Spleen (tissue), 11 donors: ENCODE data around the gene ALDH1A3. TPM values are rescaled to one million over a fixed set of nuclear protein-coding genes. Genes with fewer than 3 reads are reported as not detected.

Experiments
- DNase-seq: peaks from one replicate; pipeline ENCODE4 v3.0.0-alpha.2; 2020
- H3K27ac ChIP-seq, 8 donors: fragments of 200-600 bp; sonication (generic) in 7 of 8; 1 replicate in 4 of 8; 2 replicates in 4 of 8; pipeline versions ENCODE4 v1.5.0 to v1.8.0; 2016 to 2021; ENCODE audit warnings: inconsistent platforms in 4 of 8, mild to moderate bottlenecking in 4 of 8, moderate library complexity in 1 of 8
- H3K27me3 ChIP-seq, 7 donors: fragments of 200-600 bp; sonication (generic) in 6 of 7; replicated peaks in 1 of 7; 1 replicate in 4 of 7; 2 replicates in 3 of 7; pipeline versions ENCODE4 v1.5.0 to v1.8.0; 2016 to 2021; ENCODE audit warnings: inconsistent platforms in 3 of 7, mild to moderate bottlenecking in 1 of 7
- H3K36me3 ChIP-seq, 6 donors: fragments of 200-600 bp; sonication (generic) in 5 of 6; 1 replicate in 4 of 6; 2 replicates in 2 of 6; pipeline versions ENCODE4 v1.5.0 to v1.8.0; 2016 to 2021; ENCODE audit warnings: inconsistent platforms in 2 of 6
- H3K4me1 ChIP-seq, 6 donors: fragments of 200-600 bp; sonication (generic) in 5 of 6; 1 replicate in 3 of 6; 2 replicates in 3 of 6; pipeline versions ENCODE4 v1.5.0 to v1.8.0; 2016 to 2021; ENCODE audit warnings: inconsistent platforms in 3 of 6
- H3K4me3 ChIP-seq, 8 donors: fragments of 200-600 bp; sonication (generic) in 7 of 8; 1 replicate in 4 of 8; 2 replicates in 4 of 8; pipeline versions ENCODE4 v1.5.0 to v1.8.0; 2016 to 2021; ENCODE audit warnings: inconsistent platforms in 4 of 8, mild to moderate bottlenecking in 4 of 8, moderate library complexity in 2 of 8
- H3K9me3 ChIP-seq, 8 donors: fragments of 200-600 bp; sonication (generic) in 7 of 8; 1 replicate in 4 of 8; 2 replicates in 4 of 8; pipeline versions ENCODE4 v1.5.0 to v1.8.0; 2016 to 2021; ENCODE audit warnings: inconsistent platforms in 4 of 8
- CTCF ChIP-seq, 11 experiments: fragments of 200-600 bp in 7 of 11; fragments of 450-650 bp in 4 of 11; sonication (generic) in 4 of 11; IDR thresholded peaks in 8 of 11; conservative IDR thresholded peaks in 3 of 11; 1 replicate in 7 of 11; 2 replicates in 4 of 11; pipeline versions ENCODE4 v1.4.0 to v1.8.0; 2016 to 2021; ENCODE audit warnings: antibody characterized with exemption in 11 of 11, inconsistent platforms in 4 of 11, mild to moderate bottlenecking in 1 of 11
- POLR2A ChIP-seq, 3 donors: fragments of 450-650 bp; IDR thresholded peaks; one replicate each; pipeline ENCODE4 v1.5.1; 2017; ENCODE audit warnings: antibody characterized with exemption in 3 of 3, mild to moderate bottlenecking in 1 of 3
- POLR2AphosphoS5 ChIP-seq, 3 donors: sonication (generic); formaldehyde crosslinking; IDR thresholded peaks; one replicate each; pipeline ENCODE4 v1.5.1; 2017; ENCODE audit warnings: antibody characterized with exemption in 3 of 3
- WGBS, 5 donors: extraction: QIAGEN DNeasy Blood & Tissue Kit in 3 of 5; methylation state at CpG; one replicate each; pipeline versions ENCODE4 v1.1.5 to v1.1.7; 2013 to 2018; 5-methylcytosine and 5-hydroxymethylcytosine counted together
- intact Hi-C: fragments of 100-400 bp; cut with DNase I; formaldehyde crosslinking; loops from one replicate; pipeline ENCODE4 v1.15.0; 2023; ENCODE audit warnings: low total_unique reads
- polyA plus RNA-seq, 3 donors: library from polyadenylated mRNA; stranded (reverse); fragments of 200-250 nt; gene quantifications; one replicate each; pipeline ENCODE4 v1.2.1, GENCODE V29; 2013
- total RNA-seq, 7 donors: library from RNA; depleted of rRNA in 3 of 7; stranded (reverse); fragments of >200 nt in 3 of 7; fragmentation: NEBNext Ultra II Directional in 4 of 7; extraction: Animal tissue kit (Norgen Biotek cat#: 25700) in 4 of 7; gene quantifications; one replicate each; pipeline versions ENCODE4 v1.1.0 to v1.2.1, GENCODE V29; 2016 to 2021
- donor health status: healthy with polysubstance abuse.
- donor health status: DM: no; HTN: no; CAD: no; lungs with moderate emphysema.
- donor health status: DM: no; HTN: no; CAD: no.
- donor health status: Bipolar disorder and iron deficiency.
- donor health status: healthy.
- donor health status: DM: no; HTN: no; CAD: no.
- donor health status: DM: yes; HTN: yes; CAD: no.

ALDH1A3 gene
- total and polyA plus RNA-seq, 10 donors: 0.94 to 22.3 (median 4.6) TPM

GRCh38 chr15:100880897-100881242, 1.2 kb downstream of the ALDH1A3 start:
- H3K9me3 ChIP-seq: no peaks in the 10 kb centered on the region
- H3K4me3 ChIP-seq: peak overlapping the region in 4 of 8 donors; percentile 47 to 74 (median 54)
- H3K27ac ChIP-seq: no peak overlapping the region
- no peaks in the 10 kb centered on the region for H3K36me3 ChIP-seq
- intact Hi-C loops: no loop called here
- DNase-seq: no peak
- WGBS, 5 donors: 39 to 64% (median 41%) methylated on average over 10 of the region's 10 CpGs
- H3K27me3 ChIP-seq: peaks cover 0 to 96% (median 44%) of the 10 kb centered on the region in 7 donors
- peaks cover 6 to 29% (median 18%) of the 10 kb centered on the region in 6 donors for H3K4me1 ChIP-seq
- TF ChIP-seq POLR2AphosphoS5 (IDR thresholded peaks at IDR 0.05) (no peak), CTCF (IDR thresholded peaks at IDR 0.05 in 8 of 11, conservative IDR thresholded peaks at IDR 0.05 in 3 of 11) (no peak), POLR2A (IDR thresholded peaks at IDR 0.05) (no peak)

GRCh38 chr15:100881573-100882336, 2.1 kb downstream of the ALDH1A3 start:
- TF ChIP-seq CTCF (IDR thresholded peaks at IDR 0.05 in 8 of 11, conservative IDR thresholded peaks at IDR 0.05 in 3 of 11) (no peak), POLR2AphosphoS5 (IDR thresholded peaks at IDR 0.05) (no peak), POLR2A (IDR thresholded peaks at IDR 0.05) (no peak)
- WGBS, 5 donors: 89 to 97% (median 92%) methylated on average over 14 of the region's 14 CpGs
- intact Hi-C loops: no loop called here
- DNase-seq: no peak
- Histone ChIP-seq H3K4me3 (no peak overlapping the region), H3K4me1 (peaks cover 6 to 29% (median 18%) of the 10 kb centered on the region in 6 donors), H3K36me3 (no peaks in the 10 kb centered on the region), H3K27me3 (peaks cover 0 to 99% (median 44%) of the 10 kb centered on the region in 7 donors), H3K9me3 (no peaks in the 10 kb centered on the region), H3K27ac (no peak overlapping the region)

GRCh38 chr15:100885116-100885515, 5.5 kb downstream of the ALDH1A3 start:
- intact Hi-C loops: no loop called here
- Histone ChIP-seq H3K9me3 (no peaks in the 10 kb centered on the region), H3K4me1 (peaks cover 5 to 18% (median 8%) of the 10 kb centered on the region in 6 donors), H3K36me3 (no peaks in the 10 kb centered on the region), H3K4me3 (no peak overlapping the region), H3K27ac (no peak overlapping the region), H3K27me3 (peaks cover 0 to 99% (median 19%) of the 10 kb centered on the region in 7 donors)
- TF ChIP-seq POLR2AphosphoS5 (IDR thresholded peaks at IDR 0.05): no peak
- no peak for TF ChIP-seq POLR2A (IDR thresholded peaks at IDR 0.05)
- no peak for TF ChIP-seq CTCF (IDR thresholded peaks at IDR 0.05 in 8 of 11, conservative IDR thresholded peaks at IDR 0.05 in 3 of 11)
- WGBS, 5 donors: 65 to 74% (median 67%) methylated on average over 8 of the region's 8 CpGs
- no peak for DNase-seq

GRCh38 chr15:100885811-100886210, 6.2 kb downstream of the ALDH1A3 start:
- Histone ChIP-seq H3K27me3 (peaks cover 0 to 99% (median 12%) of the 10 kb centered on the region in 7 donors), H3K27ac (no peak overlapping the region), H3K4me1 (peaks cover 0 to 11% (median under 1%) of the 10 kb centered on the region in 6 donors), H3K36me3 (no peaks in the 10 kb centered on the region), H3K9me3 (no peaks in the 10 kb centered on the region), H3K4me3 (no peak overlapping the region)
- 84 to 89% (median 86%) methylated on average over 7 of the region's 7 CpGs for WGBS, 5 donors
- no peak for DNase-seq
- intact Hi-C loops: no loop called here
- TF ChIP-seq POLR2A (IDR thresholded peaks at IDR 0.05) (no peak), CTCF (IDR thresholded peaks at IDR 0.05 in 8 of 11, conservative IDR thresholded peaks at IDR 0.05 in 3 of 11) (no peak), POLR2AphosphoS5 (IDR thresholded peaks at IDR 0.05) (no peak)
